Cortex of kidney (tissue), 1 donor: ENCODE data around the gene LYRM4.

Experiments used
- DNase-seq: peaks from one replicate; lab custom pipeline; 2025; lab: John Stamatoyannopoulos, UW

LYRM4 gene

DNA sequence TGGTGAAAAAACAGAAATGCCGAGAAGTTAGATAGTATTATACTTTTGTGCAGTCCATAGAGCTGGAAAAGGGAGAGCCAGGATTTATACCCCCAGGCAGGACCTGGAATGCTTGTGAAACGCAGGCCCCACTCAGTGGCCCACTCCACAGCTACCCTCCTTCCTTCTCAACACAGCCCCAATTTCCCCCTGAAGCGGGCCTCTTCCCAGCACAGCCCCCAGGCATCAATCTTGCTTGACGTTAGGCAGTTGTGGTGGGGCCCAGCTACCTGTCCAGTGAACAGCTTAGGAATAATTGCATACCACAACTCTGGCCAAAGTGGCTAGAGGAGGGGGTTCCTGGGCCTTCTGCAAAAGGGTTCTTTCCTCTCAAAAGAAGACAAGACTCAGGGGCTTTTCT lies 114.4 kb downstream of the LYRM4 start:
- no peak for DNase-seq

DNA sequence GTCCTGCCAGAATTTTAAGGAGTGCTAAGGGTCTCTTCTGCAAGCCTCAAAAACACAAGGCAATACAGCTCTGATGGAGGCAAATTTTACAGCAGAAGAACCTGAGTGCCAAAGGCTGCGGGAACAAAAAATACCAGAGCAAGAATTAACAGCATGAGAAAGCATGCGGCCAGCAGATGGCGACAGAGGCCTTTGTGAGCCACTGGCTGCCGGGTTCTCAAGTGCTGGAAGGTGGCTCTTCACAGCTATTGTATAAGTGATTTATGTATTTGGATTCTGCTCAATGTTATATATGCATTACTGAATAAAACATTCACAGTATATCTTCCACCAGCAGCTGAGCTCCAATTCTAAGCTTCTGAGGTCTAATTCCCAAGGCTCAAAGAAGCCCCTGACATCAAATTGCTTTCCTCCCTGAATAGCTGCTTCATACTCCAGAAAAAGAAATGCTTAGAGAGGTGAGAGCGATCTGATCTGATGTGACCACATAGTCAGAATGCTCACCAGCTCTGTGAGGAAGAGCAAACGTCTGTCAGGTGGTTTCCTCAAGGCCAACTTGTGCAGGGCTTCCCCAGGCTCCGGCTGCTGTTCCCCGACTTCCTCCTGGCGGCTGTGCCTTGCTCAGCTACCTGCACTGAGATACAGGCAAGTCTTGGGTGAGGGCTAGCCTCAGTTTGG lies 117.0 kb downstream of the LYRM4 start:
- no peak for DNase-seq

DNA sequence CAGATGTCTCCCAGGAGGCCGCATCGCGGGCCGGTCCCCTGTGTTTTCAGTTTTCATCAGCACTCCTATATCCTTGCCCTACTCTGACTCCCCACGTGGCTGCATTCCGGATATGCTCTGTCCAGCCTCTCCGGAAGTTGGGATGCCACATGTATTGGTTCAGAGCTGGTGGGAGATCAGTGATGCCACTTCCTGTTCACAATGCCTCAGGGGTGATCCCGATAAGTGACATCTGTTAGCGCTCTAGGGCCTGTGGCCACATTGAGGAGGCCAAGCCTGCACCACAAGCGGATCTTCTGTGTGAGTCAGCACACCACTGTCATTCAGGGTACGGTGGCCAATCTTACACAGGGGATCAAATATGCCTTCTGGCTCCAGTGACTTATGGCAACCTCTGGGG lies 117.8 kb downstream of the LYRM4 start:
- no peak for DNase-seq

DNA sequence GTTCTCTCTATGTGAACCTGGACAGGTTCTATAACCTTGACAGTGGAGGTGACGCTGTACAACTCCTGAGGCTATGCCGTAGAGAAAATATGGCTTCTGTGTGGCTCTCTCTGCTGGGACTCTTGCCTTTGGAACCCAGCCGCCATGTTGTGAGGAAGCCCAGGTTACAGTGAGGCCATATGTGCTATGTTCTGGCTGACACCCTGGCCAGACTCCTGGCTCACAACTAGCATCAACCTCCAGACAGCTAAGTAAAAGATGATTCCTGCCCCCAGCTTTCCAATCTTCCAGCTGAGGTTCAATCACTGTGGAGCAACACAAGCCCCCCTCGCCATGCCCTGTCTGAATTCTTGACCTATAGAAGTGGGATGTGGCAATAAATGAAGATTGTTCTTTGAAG lies 118.6 kb downstream of the LYRM4 start:
- DNase-seq = no peak

DNA sequence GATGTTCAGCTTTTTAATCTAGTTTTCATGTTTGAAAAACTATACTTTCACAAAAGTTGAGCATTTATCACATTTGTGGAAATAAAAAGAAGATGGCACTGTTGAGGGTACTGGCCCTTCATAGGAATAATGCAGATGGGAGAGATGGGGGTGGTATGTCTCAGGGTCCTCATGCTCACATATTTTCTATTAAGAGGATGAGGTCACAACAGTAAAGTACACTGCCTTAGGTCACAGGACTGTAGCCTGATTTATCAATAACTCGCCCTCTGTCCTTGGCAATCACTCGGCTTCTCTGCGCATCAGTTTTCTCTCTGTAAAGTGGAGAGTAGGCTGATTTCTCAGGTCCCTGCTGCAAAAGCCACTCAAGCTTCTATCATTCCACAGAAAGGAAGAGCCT lies 119.7 kb downstream of the LYRM4 start:
- no peak for DNase-seq

DNA sequence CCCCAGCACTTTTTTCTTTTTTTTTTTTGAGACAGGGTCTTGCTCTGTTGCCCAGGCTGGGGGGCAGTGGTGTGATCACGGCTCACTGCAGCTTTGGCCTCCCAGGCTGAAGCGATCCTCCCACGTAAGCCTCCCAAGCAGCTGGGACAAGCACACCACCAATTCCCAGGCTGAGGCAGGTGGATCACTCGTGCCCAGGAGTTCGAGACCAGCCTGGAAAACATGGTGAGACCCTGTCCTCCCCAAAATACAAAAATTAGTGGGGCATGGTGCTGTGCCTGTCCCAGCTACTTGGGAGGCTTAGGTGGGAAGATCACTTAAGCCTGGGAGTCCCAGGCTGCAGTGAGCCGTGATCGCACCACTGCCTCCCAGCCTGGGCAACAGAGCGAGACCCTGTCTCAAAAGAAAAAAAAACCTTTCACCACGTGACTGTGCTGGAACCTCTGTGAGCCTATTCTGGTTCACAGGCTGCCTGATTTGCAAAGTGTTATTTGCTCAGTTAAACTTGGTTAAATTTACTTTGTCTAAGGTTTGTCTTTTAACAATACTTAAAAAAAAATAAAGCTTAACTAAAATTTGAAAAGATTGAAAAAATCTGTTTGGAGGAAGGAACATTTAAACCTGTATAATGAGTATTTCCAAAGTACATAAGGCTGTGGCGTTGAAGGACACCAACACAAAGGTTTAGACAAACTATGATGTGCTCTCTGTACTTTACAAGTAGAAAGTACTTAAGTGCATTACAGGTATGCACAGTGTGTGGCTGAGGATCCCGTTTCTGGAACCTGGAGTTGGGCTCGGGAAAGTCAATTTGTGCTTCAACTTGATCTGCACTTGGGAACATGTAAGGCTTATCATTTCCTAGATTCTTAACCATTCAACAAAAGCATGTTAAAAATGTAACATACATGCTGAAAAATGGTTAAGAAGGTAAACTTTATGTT lies 120.7 kb downstream of the LYRM4 start:
- DNase-seq = no peak

DNA sequence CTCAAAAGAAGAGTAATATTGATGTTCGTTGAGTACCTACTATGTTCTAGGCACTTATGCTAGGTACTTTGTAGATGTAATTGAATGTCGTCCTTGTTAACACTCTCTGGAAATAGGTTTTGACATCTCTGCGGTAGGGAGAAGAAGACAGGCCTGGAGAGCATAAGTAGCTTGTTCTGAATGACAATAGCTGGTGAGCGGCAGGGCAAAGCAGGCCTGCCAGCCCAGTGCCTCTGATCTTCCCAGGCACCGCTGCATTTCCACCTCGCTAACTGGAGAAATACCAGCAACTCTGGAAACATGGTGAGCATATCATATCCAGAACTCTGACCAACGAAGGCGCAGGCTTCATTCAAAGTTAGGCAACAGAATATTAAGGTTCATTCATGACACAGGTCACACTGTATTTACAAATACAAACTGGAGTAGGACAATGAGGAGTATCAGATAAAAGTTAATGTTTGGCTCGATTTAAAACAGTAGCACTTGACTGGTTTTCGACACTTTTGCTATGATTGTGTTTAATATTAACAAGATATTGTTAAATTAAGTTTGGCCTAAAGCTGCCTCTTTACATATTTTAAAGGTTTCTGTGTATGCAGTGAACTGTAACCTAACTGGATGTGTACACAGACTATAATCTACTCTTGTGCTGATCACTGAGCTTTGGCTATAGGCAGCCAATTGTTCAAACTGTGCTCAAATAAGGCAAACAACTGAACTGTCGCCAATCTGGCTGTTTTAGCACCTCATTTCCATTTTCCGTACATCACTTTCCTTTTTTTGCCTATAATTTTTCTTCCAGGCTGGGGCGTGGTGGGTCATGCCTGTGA lies 121.5 kb downstream of the LYRM4 start:
- DNase-seq = no peak

DNA sequence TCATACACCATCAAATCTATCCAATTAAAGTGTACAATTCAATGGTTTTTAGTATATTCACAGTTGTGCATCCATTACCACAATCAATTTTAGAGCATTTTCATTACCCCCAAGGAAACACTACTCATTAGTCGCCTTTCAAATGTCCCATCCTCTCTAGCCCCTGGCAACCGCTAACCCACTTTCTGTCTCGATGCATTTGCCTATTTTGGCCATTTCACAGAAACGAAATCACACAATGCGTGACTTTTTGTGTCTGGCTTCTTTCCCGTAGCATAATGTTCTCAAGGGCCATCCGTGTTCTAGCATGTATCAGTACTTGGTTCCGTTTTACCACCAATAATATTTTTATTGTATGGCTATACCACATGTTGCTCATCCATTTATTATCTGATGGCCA lies 123.9 kb downstream of the LYRM4 start:
- DNase-seq = no peak

DNA sequence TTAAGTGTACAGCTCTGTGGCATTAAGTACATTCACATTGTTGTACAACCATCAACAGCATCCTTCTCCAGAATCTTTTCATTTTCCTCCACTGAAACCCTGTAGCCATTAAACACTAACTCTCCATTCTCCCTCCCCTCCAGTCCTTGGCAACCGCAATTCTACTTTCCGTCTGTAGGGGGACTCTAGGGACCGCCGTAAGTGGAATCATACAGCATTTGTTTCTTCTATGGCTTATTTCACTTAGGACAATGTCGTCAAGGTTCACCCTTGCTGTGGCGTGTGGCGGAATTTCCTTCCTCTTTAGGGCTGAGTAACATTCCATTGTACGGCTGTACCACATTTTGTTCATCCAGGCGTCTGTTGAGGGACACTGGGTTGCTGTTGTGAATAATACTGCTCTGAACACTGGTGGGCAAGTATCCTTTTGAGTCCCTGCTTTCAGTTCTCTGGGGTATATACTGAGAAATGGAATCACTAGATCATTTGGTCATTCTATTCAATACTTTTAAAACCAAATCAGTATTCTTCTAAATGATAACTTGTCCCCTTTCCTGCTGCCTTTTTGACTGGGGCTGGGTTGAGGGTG lies 124.9 kb downstream of the LYRM4 start:
- no peak for DNase-seq

DNA sequence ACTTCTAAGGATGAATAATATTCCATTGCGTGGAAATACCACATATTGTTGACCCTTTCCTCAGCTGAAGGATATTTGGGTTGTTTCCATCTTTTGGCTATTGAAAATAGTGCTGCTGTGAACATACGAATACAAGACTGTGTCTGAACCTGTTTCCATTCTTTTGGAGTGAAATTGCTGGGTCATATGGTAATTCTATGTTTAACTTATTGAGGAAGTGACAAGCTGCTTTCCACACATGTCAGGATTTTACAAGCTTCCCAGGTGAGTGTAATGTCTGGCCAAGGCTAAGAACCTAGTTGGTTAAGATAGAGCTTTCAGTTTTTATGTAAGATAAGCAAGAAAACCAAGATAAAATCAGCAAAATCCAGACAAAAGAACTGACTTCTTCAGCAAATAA lies 126.8 kb downstream of the LYRM4 start:
- DNase-seq = no peak

DNA sequence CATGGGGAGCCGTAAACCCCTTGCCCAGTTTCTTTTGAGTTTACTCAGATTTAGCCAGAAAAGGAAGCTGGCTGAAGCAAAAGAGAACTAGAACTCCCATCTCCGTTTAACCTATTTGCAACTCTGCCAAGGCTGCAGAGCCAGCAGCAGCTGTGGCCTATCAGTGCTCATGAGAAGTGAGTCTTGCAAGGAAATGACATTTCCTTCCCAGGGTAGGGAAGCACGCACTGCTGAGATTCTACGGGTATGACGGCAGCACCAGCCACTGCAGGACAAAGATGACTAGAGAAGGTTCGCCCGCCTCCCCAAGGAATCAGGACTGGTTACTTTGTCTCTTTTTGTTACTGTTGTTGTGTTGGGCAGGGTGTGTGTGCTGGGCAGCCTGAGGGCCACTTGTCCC lies 128.0 kb downstream of the LYRM4 start:
- DNase-seq = no peak

DNA sequence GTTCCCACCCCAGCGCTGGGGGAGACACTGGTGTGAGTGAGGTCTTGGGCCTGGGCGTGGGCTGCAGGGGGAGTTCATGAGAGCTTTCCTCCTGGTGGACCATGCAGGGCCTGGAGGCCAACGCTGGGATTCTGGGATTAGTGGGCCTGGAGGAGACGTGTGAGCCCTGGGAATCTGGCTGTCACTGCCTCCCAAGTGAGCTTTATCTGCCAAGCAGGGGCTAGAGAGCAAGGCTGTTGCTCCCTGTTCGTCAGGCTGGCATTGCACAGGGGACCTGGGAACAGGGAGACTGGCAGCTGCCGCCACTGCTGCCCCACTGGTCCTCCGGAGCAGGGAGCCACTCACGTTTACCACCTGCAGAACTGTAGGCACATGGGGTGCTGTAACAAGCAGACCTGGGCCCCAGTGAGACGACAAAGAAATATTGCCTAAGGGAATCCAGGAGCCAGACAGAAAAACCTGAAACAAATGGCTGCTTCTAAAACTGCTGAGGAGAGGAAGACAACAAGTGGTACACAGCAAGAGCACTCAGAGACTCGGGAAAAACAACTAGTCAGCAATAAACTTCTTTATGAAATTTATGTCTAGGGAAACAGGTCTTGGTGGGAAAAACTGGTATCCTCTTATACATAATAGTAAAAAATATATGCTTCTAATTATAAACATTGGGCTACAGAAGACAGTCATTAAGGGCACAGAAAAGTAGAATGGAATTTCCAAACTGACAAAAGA lies 130.4 kb downstream of the LYRM4 start:
- DNase-seq = no peak

DNA sequence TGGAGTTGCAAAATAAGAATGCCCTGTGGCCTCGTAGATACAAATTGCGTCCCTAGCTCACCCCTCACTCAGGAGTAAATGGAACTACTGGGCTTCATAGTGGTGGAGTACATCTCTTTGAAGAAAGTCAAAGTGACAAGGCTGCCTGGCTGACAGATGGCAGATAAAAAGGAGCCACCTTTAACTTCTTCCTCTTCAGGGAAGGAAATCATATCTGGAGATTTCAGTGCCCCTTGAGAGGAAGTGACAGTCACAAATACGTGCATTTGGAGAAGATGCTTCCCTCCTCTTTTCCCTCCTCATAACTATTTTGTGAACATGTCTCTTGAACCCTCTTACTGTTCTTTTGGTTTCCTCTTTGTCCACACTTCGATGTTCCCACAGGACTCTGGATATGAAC lies 132.4 kb downstream of the LYRM4 start:
- no peak for DNase-seq

DNA sequence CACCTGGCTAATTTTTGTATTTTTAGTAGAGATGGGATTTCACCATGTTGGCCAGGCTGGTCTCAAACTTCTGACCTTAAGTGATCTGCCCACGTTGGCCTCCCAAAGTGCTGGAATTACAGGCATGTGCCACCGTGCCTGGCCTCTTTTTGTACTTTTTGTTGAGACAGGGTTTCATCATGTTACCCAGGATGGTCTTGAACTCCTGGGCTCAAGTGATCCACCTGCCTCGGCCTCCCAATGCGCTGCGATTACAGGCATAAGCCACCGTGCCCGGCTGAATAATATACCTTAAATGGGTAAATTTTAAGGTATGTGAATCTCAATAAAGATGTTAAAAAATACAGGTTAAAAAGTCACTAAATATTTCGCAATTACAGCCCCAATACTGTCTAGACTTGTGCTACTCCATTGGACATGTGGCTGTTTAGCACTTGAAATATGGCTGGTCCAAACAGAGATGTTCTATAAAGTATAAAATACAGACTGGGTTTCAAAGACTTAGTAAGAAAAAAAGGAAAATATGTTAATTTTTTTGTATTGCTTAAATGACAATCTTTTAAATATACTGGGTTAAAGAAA lies 133.6 kb downstream of the LYRM4 start:
- DNase-seq = no peak

DNA sequence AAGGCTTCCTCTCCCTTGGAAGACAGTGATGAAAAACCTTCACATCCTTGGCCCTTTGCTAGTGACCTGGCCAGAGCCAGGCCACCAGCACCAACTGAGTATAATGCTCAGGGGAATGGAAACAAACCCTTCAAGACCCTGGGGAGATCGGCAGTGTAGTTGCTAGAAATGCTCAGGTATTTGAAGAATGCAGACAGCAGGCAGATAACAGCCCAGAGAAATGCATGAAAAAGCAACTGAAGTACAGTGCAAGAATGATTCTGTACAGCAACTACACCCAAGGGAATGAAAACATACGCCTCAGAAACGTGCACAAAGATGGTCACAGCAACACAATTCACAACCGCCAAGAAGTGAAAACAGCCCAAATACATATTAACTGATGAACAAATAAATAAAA lies 134.5 kb downstream of the LYRM4 start:
- DNase-seq = no peak

DNA sequence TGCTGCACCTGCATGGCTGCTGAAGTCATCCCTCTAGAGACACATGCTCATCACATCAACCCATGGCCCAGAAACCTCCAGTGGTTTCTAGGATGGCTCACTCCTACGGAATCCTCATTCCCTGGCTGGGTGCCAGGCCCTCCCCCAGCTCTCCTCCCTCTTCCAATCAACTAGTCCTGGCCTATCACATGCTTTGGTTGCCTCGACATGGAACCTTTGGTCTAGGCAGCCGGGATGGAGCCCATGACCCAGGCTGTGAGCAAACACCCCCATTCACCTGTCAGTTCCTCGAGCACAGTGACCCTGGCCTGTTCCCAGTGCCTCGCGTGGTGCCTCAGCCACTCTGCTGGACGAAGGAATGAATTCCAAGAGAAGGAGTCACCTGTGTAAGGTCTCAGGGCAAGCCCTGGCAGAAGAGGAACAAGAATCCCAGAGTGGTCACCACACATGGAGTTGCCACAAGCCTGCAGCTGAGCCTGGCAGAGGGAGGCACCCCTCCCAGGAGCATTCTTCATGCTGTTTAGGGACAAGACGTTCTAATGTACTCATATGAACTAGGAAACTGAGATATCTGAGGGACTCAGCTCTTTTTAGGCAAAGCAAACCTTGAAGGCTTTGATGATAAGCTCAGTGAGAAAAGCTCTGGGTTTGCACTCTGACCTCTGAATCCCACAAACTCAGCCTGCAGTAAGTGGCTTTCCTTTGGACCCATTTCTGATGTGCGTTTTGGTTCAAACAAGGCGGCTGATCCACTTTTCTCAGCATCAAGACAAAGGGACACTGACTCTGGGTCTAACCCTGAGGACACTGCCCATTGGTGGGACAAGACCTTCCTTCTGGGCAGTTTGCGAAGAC lies 135.4 kb downstream of the LYRM4 start:
- no peak for DNase-seq

DNA sequence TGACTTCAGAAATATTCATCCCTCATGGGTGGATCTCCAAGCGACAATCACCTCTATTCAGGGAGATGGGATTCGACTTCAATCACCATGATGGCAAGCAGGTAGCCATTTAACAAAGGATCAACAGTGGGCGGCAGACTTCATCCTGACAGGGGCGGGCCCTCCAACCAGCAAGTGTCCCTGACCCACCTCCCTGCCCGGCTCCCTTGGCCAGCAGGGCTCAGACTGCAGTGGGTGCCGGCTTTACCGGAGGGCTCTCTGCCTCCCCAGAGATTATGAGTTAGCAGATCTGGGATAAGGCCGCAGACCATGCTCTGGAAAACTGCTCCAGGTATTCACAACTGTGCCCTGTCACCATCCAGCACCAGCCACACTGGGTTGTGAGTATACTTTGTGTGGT lies 136.2 kb downstream of the LYRM4 start:
- DNase-seq = no peak

DNA sequence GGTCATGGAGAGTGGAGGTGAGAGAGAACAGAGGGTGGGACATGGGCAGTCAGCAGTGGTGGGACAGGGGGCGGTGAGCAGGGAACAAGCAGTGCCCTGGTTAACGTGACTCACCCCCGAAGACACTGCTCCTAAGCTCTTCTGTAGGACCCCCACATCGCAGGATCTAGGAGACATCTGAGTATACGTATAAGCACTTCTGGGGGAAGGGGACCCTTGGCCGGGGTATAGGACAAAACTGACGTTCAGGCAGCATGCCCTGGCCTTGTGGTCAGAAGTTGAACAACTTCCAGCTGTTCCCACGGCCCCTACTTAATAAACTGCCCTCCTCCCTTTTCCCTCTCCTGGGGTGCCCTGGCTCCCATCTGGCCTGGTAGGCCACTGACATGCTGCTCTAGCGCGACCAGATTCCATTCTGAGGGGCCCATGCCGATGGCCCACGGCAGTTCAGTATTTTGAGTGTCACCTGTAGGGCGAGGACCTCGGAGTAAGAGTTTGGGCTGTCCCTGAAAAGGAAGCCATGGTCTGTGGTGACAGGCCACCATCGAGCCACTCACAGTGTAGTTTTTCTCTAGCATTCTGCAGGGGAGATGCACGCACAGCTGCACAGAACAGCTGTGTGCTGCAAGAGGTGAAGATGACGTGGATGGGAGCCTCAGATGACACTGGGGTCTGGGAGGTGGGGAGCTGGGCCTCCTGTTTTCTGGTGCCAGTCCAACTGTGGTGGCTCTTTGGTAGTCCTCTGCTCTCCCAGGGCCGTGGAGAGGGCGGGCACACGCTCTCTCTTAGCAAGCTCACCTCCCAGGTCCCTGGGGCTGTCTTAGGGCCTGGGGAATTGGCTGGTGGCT lies 137.2 kb downstream of the LYRM4 start:
- DNase-seq = no peak

DNA sequence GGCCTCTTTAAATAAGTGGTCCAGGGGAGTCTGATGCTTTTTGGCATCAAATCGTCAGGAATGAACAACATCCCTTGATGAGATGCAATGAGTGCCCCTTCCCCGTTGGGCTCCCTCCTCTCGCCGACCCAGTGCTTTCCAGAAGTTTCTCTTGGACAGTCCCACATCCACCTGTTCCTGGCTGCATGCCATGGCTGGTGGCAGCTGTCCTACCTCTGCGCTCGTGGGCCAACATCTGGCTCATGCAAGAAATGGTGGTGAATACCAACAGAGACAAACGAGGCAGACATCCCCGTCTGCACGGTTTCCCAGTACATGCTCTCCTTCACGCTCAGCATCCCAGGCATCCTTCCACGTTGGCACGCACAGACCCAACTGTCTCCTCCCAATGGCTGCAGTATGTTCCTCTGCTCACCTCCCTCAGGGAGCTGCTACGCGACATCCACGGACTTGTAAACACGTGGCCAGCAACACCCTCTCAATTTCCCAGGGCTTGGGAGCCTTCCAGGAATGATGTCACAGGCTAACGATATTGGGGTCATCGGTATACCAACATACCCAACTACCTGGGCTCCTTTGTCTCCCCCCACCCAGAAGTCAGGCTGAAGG lies 138.1 kb downstream of the LYRM4 start:
- DNase-seq = no peak
